Fibroblast of the aortic adventitia (primary cell): ENCODE results near the gene UBC. TPM values are rescaled to one million over a fixed set of nuclear protein-coding genes. Genes with fewer than 3 reads are reported as not detected.

Source experiments
- DNase-seq: peaks from one replicate; pipeline ENCODE4 v3.0.0-alpha.2; 2010; ENCODE audit warnings: low read depth
- H3K4me3 ChIP-seq: 2 replicates; pipeline ENCODE4 v1.5.1; 2011; ENCODE audit warnings: low read depth, mild to moderate bottlenecking, control low read depth, low read length, moderate library complexity
- total RNA-seq: library from RNA; depleted of rRNA; stranded (reverse); fragments of >200 nt; gene quantifications from 2 replicates; pipeline ENCODE4 v1.2.3, GENCODE V29; 2012; ENCODE audit warnings: low replicate concordance
- TF ChIP-seq, protein P1 (sequence below): IDR thresholded peaks from 2 replicates; pipeline ENCODE4 v1.5.1; 2011; ENCODE audit warnings: mild to moderate bottlenecking, low read length, control low read depth, inconsistent platforms; ENCODE audit not compliant: insufficient read depth

Gene UBC
- total RNA-seq, 1 donor, result 1,400 TPM

DNA sequence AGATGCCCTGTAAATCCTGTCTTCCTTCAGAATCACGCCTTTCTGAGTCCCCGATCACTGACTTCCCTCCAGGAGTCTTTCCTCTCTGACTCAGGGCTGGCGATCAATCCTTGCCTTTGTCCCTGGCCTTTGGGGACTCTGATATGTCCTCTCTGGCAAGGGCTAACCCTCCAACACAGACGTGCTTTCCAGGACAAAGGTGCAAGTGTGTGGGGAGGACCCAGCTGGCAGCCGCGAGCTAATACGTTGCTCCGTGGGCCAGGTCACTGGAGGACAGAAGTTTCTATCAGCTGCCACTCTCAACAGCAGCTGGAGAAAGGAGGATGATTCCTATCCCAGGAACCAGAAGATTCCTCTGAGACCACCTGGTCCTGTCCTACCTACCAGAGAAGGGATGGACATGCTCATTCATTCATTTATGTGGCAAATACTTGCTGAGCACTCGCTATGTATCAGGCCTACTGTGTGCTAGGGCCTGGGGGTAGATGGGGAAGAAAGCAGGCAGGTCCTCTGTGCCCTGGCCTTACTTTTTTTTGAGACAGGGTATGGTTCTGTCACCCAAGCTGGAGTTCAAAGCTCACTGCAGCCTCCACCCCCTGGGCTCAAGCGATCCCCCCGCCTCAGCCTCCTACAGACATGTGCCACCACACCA, 42.3 kb downstream of the UBC start:
- TF ChIP-seq, protein P1, sequence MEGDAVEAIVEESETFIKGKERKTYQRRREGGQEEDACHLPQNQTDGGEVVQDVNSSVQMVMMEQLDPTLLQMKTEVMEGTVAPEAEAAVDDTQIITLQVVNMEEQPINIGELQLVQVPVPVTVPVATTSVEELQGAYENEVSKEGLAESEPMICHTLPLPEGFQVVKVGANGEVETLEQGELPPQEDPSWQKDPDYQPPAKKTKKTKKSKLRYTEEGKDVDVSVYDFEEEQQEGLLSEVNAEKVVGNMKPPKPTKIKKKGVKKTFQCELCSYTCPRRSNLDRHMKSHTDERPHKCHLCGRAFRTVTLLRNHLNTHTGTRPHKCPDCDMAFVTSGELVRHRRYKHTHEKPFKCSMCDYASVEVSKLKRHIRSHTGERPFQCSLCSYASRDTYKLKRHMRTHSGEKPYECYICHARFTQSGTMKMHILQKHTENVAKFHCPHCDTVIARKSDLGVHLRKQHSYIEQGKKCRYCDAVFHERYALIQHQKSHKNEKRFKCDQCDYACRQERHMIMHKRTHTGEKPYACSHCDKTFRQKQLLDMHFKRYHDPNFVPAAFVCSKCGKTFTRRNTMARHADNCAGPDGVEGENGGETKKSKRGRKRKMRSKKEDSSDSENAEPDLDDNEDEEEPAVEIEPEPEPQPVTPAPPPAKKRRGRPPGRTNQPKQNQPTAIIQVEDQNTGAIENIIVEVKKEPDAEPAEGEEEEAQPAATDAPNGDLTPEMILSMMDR, result no peak
- H3K4me3 ChIP-seq, result no peak overlapping the region
- no peak for DNase-seq

DNA sequence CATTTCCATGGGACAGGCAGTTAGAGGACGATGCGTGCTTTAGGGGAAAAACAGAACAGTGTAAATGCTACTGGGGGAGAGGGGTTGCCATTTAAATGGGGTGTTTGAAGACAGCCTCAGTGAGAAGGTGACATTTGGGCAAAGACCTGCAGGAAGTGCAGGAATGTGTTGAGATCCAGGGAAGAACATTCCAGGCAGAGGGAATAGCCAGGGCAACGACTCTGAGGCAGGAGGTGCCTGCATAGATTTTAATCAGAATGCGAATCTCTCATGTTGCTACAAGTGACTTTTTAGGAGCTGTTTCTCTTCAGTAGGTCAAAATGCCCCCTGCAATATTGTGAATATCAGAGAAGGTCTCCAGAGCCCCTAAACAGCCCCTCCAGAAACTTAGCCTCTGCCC, 43.2 kb downstream of the UBC start:
- TF ChIP-seq, protein P1, result no peak
- no peak for DNase-seq
- no peak overlapping the region for H3K4me3 ChIP-seq

DNA sequence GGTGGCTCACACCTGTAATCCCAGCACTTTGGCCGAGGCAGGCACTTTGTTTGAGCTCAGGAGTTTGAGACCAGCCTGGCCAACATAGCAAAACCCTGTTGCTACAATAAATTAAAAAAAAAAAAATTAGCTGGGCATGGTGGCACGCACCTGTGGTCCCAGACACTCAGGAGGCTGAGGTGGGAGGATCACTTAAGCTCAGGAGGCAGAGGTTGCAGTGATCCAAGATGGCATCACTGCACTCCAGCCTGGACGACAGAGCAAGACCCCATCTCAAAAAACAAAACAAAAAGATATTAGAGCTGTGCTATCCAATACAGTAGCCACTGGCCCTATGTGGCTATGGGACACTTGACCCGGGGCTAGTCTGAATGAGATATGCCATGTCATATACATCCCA, 43.9 kb downstream of the UBC start:
- no peak for DNase-seq
- TF ChIP-seq, protein P1, result no peak
- H3K4me3 ChIP-seq, result no peak overlapping the region

DNA sequence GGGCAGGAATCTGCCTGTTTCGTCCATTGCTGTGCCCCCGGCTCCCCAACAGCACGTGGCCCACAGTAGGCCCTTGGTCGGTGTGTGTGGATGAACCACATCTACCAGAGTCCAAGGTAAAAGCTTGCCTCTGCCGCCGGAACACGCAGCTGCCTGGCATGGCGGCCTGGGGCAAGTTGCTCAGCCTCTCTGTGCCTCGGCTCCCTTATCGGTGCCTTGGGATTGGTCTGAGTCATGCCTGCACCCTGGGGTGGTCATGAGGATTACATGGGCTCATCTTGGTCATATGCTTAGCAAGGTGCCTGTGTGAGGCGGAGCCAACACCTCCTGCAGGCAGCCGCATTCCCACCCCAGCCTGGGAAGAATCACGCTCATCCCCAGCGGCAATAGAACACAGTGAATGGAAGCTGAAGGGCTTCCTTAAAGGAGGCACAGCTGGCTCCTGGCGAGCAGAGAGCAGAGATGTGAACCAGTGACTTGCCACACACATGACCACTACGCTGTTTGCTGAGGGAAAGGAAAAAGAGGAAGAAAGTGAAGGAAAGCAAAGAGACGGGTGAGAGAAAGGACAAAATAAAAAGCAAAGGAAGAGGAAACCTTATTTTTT, 45.3 kb downstream of the UBC start:
- TF ChIP-seq, protein P1, result no peak
- no peak for DNase-seq
- H3K4me3 ChIP-seq, result no peak overlapping the region

DNA sequence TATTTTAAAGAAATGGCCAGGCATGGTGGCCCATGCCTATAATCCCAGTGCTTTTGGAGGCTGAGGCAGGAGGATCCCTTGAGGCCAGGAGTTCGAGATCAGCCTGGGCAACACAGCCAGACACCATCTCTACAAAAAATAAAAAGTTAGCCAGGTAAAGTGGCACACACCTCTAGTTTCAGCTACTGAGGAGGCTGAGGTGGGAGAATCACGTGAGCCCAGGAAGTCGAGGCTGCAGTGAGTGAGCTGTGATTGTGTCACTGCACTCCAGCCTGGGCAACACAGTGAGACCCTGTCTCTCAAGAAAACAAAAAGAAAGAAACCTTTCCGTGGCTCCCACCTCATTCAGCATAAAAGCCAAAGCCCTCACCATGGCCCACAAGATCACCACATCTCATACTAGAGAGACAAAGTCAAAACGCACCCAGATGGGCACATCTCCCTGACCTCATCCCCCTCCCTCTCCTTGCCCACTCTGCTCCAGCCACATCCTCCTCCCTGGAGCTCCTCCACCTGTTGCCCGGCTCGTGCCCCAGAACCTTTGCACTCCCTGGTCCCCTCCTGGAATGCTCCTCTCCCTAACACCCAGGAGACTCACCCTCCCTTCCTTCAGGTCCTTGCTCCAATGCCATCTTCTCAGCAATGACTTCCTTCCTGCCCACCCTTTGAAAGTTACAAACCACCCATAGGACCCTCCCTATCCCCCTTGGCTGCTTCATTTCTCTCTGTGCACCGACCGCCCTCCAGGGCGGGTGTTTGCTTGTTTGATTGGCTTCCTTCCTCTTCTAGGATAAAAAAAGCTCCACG, 46.0 kb downstream of the UBC start:
- DNase-seq, result no peak
- TF ChIP-seq, protein P1, result no peak
- no peak overlapping the region for H3K4me3 ChIP-seq

DNA sequence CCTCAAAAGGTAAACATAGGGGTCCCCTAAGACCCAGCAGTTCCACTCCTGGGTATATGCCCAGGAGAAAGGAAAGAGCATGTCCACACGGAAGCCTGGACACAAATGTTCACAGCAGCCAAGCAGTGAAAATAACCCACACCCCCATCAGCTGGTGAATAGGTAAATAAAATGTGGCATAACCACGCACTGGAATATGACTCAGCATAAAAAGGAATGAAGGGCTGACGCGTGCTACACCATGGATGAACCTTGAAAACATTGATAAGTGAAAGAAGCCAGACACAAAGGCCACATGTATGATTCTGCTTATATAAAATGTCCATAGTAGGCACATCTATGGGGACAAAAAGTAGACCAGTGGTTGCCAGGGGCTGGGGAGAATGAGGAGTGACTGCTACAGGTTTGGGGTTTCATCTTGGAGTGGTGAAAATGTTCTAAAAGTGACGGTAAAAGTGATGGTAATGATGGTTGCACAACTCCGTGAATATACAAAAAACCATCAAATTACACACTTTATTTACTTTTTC, 47.0 kb downstream of the UBC start:
- TF ChIP-seq, protein P1, result no peak
- no peak overlapping the region for H3K4me3 ChIP-seq
- peak; percentile 43 for DNase-seq
